ENCODE data around the gene SORCS2. TPM values are rescaled to one million over a fixed set of nuclear protein-coding genes. Genes with fewer than 3 reads are reported as not detected.
A peak's percentile ranks its signal among the peaks of the same experiment; 100 is the strongest.

Gene SORCS2
- total and polyA plus RNA-seq, 2 of the 4 experiments (the other 2 are of a cell fraction) = 0.36 to 0.62 TPM

GRCh38 chr4:7650606-7651385 is 458.5 kb downstream of the SORCS2 start:
- no peak overlapping the region for H3K9ac ChIP-seq (ENCODE audit: low read depth, low read length)
- BruUV-seq (replicated peaks) = no TSS peak

More at GRCh38 chr4:7650606-7651385, 458.5 kb downstream of the SORCS2 start:
- Histone ChIP-seq H3K9me3 (ENCODE audit: control insufficient read depth, insufficient read depth, low read length) (no peaks in the 10 kb centered on the region), H2BK5ac (ENCODE audit: low read depth, low read length, poor library complexity, severe bottlenecking) (no peak overlapping the region), H3K14ac (replicated peaks; ENCODE audit: low read depth, low read length) (peak overlapping the region; percentile 45; the same call in 1 of the 2 replicates), H3K79me1 (ENCODE audit: low read depth in 1 of 2, low read length in 2 of 2) (no peaks in the 10 kb centered on the region), H3K27me3 (ENCODE audit: control insufficient read depth, insufficient read depth, low read length) (no peaks in the 10 kb centered on the region; the same call in 1 of the 2 replicates), H3K4me1 (ENCODE audit: control insufficient read depth, insufficient read depth, low read length) (peaks cover 15% of the 10 kb centered on the region), H2AK9ac (replicated peaks; ENCODE audit: low read depth, low read length, poor library complexity) (peak overlapping the region; percentile 53), H3K4me2 (ENCODE audit: low read depth, low read length) (no peak overlapping the region), H3K4me3 (ENCODE audit: insufficient read depth, low read depth, low read length) (no peak overlapping the region), H2AFZ (replicated peaks; ENCODE audit: low read length, poor library complexity) (peak overlapping the region; percentile 69), H4K91ac (ENCODE audit: insufficient read depth, low read depth, low read length) (peak overlapping the region; percentile 5; the same call in 1 of the 2 replicates), H3K4ac (ENCODE audit: low read depth, low read length) (peak overlapping the region; percentile 80), H2BK120ac (ENCODE audit: low read depth, low read length) (peak overlapping the region; percentile 77; the same call in 1 of the 2 replicates), H2BK15ac (ENCODE audit: low read depth, low read length) (peak overlapping the region; percentile 77; the same call in 1 of the 3 replicates), H4K5ac (ENCODE audit: low read depth, low read length) (no peak overlapping the region), H2AK5ac (ENCODE audit: low read depth, low read length) (peak overlapping the region; percentile 85), H3K36me3 (ENCODE audit: control insufficient read depth, insufficient read depth, low read length) (no peaks in the 10 kb centered on the region), H2BK20ac (ENCODE audit: low read depth, low read length) (peak overlapping the region; percentile 82; the same call in 1 of the 2 replicates), H3K23ac (ENCODE audit: low read depth, low read length) (peak overlapping the region; percentile 31; the same call in 1 of the 2 replicates), H4K20me1 (ENCODE audit: insufficient read depth, low read length) (no peaks in the 10 kb centered on the region; the same call in 1 of the 2 replicates), H4K8ac (ENCODE audit: low read depth in 2 of 2, low read length in 2 of 2) (peak overlapping the region in 1 of 2 experiments; percentile 66; a peak in 1 of 4 replicates), H3K18ac (ENCODE audit: low read depth, low read length) (no peak overlapping the region), H3K27ac (ENCODE audit: insufficient read depth, low read length) (no peak overlapping the region), H3K56ac (ENCODE audit: extremely low read depth, insufficient read depth, low read length) (no peak overlapping the region), H3K9me1 (ENCODE audit: insufficient read depth, low read length) (peaks cover 14% of the 10 kb centered on the region)
- no peak for DNase-seq
- TF ChIP-seq FOS (IDR thresholded peaks at IDR 0.05; ENCODE audit: low read depth, low read length) (no peak), RFX5 (IDR thresholded peaks at IDR 0.05; ENCODE audit: low read depth, low read length) (no peak), BHLHE40 (IDR thresholded peaks at IDR 0.05; ENCODE audit: low read depth, low read length) (no peak), POLR2A (IDR thresholded peaks at IDR 0.05; ENCODE audit: low read depth, low read length) (no peak), CHD1 (IDR thresholded peaks at IDR 0.05; ENCODE audit: low read depth, low read length) (no peak), SMC3 (IDR thresholded peaks at IDR 0.05; ENCODE audit: low read depth, low read length) (no peak), RAD21 (IDR thresholded peaks at IDR 0.05; ENCODE audit: low read length) (no peak), MXI1 (IDR thresholded peaks at IDR 0.05; ENCODE audit: borderline replicate concordance, low read depth, low read length) (no peak), MAZ (IDR thresholded peaks at IDR 0.05; ENCODE audit: borderline replicate concordance, low read depth, low read length) (no peak), CEBPB (IDR thresholded peaks at IDR 0.05; ENCODE audit: low read depth, low read length) (no peak)
- TF ChIP-seq, protein P1, sequence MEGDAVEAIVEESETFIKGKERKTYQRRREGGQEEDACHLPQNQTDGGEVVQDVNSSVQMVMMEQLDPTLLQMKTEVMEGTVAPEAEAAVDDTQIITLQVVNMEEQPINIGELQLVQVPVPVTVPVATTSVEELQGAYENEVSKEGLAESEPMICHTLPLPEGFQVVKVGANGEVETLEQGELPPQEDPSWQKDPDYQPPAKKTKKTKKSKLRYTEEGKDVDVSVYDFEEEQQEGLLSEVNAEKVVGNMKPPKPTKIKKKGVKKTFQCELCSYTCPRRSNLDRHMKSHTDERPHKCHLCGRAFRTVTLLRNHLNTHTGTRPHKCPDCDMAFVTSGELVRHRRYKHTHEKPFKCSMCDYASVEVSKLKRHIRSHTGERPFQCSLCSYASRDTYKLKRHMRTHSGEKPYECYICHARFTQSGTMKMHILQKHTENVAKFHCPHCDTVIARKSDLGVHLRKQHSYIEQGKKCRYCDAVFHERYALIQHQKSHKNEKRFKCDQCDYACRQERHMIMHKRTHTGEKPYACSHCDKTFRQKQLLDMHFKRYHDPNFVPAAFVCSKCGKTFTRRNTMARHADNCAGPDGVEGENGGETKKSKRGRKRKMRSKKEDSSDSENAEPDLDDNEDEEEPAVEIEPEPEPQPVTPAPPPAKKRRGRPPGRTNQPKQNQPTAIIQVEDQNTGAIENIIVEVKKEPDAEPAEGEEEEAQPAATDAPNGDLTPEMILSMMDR (conservative IDR thresholded peaks at IDR 0.05; ENCODE audit: low read depth, low read length) = no peak
- TF ChIP-seq, protein P2, sequence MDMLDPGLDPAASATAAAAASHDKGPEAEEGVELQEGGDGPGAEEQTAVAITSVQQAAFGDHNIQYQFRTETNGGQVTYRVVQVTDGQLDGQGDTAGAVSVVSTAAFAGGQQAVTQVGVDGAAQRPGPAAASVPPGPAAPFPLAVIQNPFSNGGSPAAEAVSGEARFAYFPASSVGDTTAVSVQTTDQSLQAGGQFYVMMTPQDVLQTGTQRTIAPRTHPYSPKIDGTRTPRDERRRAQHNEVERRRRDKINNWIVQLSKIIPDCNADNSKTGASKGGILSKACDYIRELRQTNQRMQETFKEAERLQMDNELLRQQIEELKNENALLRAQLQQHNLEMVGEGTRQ (IDR thresholded peaks at IDR 0.05; ENCODE audit: low read depth, low read length) = no peak
- intact Hi-C loops (cut with micrococcal nuclease) (no loop called here), dilution Hi-C loops (cut with HindIII; ENCODE audit: low sequenced_read_pairs, unreplicated experiment) (no loop called here), in situ Hi-C loops (cut with MboI; ENCODE audit: low sequenced_read_pairs) (no loop called here)
- POLR2A ChIA-PET (ENCODE audit: unreplicated experiment) = no interaction called here
- CTCF ChIA-PET = no interaction called here
- 72% methylated on average over 8 of the region's 22 CpGs; no CpG with 5 or more reads in 1 of the 2 experiments for WGBS, 2 experiments (ENCODE audit: extremely low coverage in 2 of 2, insufficient read length in 1 of 2)
- no peak for ATAC-seq (ENCODE audit: low read depth)
